Measurements from ENCODE around the gene PLA1A.
A peak's percentile ranks its signal among the peaks of the same experiment; 100 is the strongest.
"Not testable (repeated sequence)": the region's sequence is repeated elsewhere in the genome, so short reads cannot be mapped to it uniquely, and the experiment has no call there.

The PLA1A gene

GRCh38 chr3:119669906-119670570 lies 72.4 kb downstream of the PLA1A start:
- FAIRE-seq = no peak

- no peak for FAIRE-seq
Measured at GRCh38 chr3:119672776-119673175, 75.1 kb downstream of the PLA1A start.

- FAIRE-seq = no peak
Measured at GRCh38 chr3:119673875-119674274, 76.2 kb downstream of the PLA1A start.

GRCh38 chr3:119675188-119675874 lies 77.6 kb downstream of the PLA1A start:
- no peak for FAIRE-seq

- no peak for FAIRE-seq
Measured at GRCh38 chr3:119676020-119676419, 78.3 kb downstream of the PLA1A start.

GRCh38 chr3:119676771-119677640 lies 79.3 kb downstream of the PLA1A start, which contains the start of gene COX17:
Gene COX17 (minus strand): TSS chr3:119677406. CDS start chr3:119677310, 96 bp downstream.
- FAIRE-seq = peak; percentile 92

GRCh38 chr3:119677641-119677934 lies 79.9 kb downstream of the PLA1A start:
- no peak for FAIRE-seq

GRCh38 chr3:119678209-119678608 lies 80.5 kb downstream of the PLA1A start:
- not testable (repeated sequence) for FAIRE-seq
